Dedifferentiated amniotic fluid mesenchymal stem cell (primary cell): ENCODE results near the gene ACTR3C.
A peak's percentile ranks its signal among the peaks of the same experiment; 100 is the strongest.

Experiments used
- DNase-seq: peaks from one replicate; pipeline ENCODE4 v3.0.0-alpha.2; 2016; ENCODE audit errors: extremely low spot score

Gene ACTR3C

GRCh38 chr7:150322833-150323681, at the start of gene ACTR3C, which contains the start of gene LRRC61:
TSS of gene ACTR3C (minus strand) at chr7:150323545. CDS start at chr7:150295296, 28,249 bp downstream.
TSS of gene LRRC61 (plus strand) at chr7:150323355. CDS start at chr7:150336862, 13,507 bp downstream.
- no peak for DNase-seq

DNA sequence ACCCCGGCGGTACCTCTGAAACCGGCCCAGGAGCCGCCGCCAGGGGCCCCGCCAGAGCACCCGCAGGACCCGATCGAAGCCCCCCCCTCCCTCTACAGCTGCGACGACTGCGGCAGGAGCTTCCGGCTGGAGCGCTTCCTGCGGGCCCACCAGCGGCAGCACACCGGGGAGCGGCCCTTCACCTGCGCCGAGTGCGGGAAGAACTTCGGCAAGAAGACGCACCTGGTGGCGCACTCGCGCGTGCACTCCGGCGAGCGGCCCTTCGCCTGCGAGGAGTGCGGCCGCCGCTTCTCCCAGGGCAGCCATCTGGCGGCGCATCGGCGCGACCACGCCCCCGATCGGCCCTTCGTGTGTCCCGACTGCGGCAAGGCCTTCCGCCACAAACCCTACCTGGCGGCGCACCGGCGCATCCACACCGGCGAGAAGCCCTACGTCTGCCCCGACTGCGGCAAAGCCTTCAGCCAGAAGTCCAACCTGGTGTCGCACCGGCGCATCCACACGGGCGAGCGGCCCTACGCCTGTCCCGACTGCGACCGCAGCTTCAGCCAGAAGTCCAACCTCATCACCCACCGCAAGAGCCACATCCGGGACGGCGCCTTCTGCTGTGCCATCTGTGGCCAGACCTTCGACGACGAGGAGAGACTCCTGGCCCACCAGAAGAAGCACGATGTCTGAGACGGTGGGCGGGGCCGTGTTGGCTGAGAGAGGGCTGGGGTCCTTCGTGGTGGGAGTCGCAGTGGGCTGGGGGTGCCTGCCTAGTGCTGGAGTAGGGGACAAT, 49.1 kb upstream of the ACTR3C start:
- no peak for DNase-seq

- DNase-seq: no peak
These were observed 48.6 kb upstream of the ACTR3C start for GRCh38 chr7:150371996-150372270.

DNA sequence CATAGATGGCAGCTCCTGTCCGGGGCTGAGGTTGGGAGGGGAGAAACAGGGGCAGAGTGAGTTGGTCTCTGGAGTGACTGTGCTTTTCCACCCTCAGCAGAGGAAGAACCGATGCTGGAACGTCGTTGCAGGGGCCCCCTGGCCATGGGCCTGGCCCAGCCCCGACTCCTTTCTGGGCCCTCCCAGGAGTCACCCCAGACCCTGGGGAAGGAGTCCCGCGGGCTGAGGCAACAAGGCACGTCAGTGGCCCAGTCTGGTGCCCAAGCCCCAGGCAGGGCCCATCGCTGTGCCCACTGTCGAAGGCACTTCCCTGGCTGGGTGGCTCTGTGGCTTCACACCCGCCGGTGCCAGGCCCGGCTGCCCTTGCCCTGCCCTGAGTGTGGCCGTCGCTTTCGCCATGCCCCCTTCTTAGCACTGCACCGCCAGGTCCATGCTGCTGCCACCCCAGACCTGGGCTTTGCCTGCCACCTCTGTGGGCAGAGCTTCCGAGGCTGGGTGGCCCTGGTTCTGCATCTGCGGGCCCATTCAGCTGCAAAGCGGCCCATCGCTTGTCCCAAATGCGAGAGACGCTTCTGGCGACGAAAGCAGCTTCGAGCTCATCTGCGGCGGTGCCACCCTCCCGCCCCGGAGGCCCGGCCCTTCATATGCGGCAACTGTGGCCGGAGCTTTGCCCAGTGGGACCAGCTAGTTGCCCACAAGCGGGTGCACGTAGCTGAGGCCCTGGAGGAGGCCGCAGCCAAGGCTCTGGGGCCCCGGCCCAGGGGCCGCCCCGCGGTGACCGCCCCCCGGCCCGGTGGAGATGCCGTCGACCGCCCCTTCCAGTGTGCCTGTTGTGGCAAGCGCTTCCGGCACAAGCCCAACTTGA, 48.0 kb upstream of the ACTR3C start:
- DNase-seq: no peak

DNA sequence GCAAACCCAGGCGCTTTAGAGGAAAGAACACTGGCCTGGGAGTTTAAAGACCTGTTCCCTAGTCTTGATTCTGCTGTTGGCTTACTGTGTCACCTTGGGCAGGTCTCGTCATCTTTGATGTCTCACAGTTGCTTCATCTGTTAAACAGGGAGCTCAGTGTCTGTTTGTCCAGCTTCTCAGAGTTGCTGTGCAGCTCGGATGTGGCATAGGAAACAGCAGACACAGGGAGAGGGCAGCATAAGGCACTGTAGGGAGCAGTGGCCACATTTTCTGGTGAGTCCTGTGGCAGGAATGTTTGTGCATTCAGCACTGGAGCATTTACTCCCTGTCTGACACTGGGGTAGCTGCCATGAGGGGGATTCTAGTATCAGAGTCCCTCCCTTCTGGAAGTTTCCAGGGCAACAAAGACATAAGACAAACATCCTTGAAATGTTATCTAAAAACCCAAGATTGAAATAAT, 47.3 kb upstream of the ACTR3C start:
- peak; percentile 51 for DNase-seq

GRCh38 chr7:150369748-150370501, 46.6 kb upstream of the ACTR3C start:
- DNase-seq: no peak

GRCh38 chr7:150368884-150369747, 45.8 kb upstream of the ACTR3C start:
- DNase-seq: peak; percentile 38

DNA sequence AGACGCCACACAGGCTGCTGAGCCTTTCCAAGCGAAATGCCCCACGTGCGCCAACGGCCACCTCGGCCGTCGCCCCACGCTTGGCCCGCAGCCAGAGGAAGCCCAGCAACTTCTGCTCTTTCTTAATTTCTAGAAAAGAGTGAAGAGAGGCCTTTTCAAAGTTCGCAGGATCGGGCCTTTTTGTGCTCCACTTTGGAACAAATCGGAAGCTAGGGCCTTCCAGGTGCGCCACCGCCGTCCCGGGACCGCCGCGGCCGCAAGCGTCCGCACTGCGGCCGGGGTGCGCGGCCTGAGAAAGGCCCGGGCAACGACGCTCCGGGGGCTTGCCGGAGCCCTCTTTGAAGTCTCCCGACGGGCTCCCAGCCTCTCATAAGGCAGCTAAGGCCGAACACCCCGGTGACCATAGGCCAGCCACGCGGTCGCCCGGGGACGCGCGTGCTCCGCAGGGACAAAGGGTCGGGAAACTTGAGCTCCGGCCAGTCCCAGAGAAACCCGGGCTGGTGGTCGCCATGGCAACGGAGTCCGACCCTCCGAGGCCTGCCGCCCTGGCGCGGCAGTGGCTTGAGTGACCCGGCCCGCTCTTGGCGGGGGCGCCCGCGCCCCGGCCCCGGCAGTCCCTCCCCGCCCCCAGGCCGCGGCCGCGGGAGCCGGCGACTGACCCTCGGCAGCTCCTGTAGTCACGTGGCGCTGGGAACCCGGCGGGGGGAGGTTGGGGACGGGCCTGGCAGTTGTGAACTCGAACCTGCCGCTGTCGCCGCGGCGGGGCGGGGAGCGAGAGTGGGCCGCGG, 44.9 kb upstream of the ACTR3C start, which contains the start of gene REPIN1:
Gene REPIN1, plus strand, starts transcription at position 727 of the 788 bp plus-strand sequence. CDS start 890 bp downstream, outside the sequence.
- DNase-seq: peak; percentile 60

- DNase-seq: no peak
These were observed 44.3 kb upstream of the ACTR3C start for GRCh38 chr7:150367677-150368095.

GRCh38 chr7:150365673-150366398, 42.5 kb upstream of the ACTR3C start:
- DNase-seq: no peak

- no peak for DNase-seq
These were observed 41.8 kb upstream of the ACTR3C start for GRCh38 chr7:150365194-150365593.

GRCh38 chr7:150363872-150364271, 40.5 kb upstream of the ACTR3C start:
- no peak for DNase-seq

GRCh38 chr7:150363370-150363769, 40.0 kb upstream of the ACTR3C start:
- no peak for DNase-seq

GRCh38 chr7:150361807-150362621, 38.7 kb upstream of the ACTR3C start:
- no peak for DNase-seq

- DNase-seq: no peak
These were observed 38.1 kb upstream of the ACTR3C start for GRCh38 chr7:150361402-150361801.

DNA sequence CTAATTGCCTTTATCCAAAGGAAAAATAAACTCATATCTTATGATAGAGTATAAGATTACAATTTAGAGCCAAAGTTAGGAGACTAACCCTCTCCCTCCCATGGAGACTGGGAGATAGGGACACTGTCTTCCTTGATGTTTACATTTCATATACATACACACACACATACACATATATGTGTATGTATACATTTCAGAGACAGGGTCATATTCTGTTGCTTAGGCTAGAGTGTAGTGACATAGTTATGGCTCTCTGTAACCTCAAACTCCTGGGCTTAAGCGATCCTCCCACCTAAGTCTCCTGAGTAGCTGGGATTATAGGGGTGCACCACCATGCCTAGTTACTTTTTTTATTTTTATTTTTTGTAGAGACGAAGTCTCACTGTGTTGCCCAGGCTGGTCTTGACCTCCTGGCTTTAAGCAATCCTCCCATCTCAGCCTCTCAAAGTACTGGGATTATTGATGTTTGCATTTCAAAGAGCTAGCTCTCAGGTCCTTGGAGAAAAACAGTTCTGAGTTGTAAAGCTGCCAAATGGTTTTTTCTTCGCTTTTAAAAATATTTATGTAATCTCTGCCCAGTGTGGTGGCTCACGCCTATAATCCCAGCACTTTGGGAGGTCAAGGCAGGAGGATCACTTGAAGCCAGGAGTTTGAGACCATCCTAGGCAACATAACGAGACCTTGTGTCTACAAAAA, 37.2 kb upstream of the ACTR3C start:
- no peak for DNase-seq
